Cardiac septum (tissue), 1 donor: Measurements from ENCODE around the gene NHEJ1. TPM values are rescaled to one million over a fixed set of nuclear protein-coding genes. Genes with fewer than 3 reads are reported as not detected.

Experiments
- DNase-seq: peaks from one replicate; pipeline ENCODE4 v3.0.0-alpha.2; 2020; ENCODE audit warnings: low spot score
- intact Hi-C: fragments of 100-400 bp; cut with DNase I; formaldehyde crosslinking; loops from one replicate; pipeline ENCODE4 v1.14.0; 2022
- total RNA-seq: library from RNA; stranded (reverse); fragmentation: NEBNext Ultra II Directional; extraction: Animal tissue kit (Norgen Biotek cat#: 25700); gene quantifications from one replicate; pipeline ENCODE4 v1.2.1, GENCODE V29; 2021
- donor health status: DM: no; HTN: no; CAD: no.

The NHEJ1 gene
- total RNA-seq, 1 donor from 2014 or later: 6.7 TPM

- peak; percentile 68 for DNase-seq
- intact Hi-C loops: no loop called here
Observed at GRCh38 chr2:219042750-219043149, 117.9 kb downstream of the NHEJ1 start.

GRCh38 chr2:219042157-219042556 is 118.5 kb downstream of the NHEJ1 start:
- DNase-seq: no peak
- intact Hi-C loops: no loop called here

GRCh38 chr2:219041252-219041651 is 119.4 kb downstream of the NHEJ1 start, which contains the start of gene CFAP65:
Gene CFAP65, minus strand, starts transcription at chr2:219041516. Its CDS starts 2,468 bp downstream, at chr2:219039048.
- DNase-seq: peak; percentile 75
- intact Hi-C loops: no loop called here

- no peak for DNase-seq
- intact Hi-C loops: no loop called here
Observed at GRCh38 chr2:219038600-219038999, 122.0 kb downstream of the NHEJ1 start.

GRCh38 chr2:219037783-219038499 is 122.7 kb downstream of the NHEJ1 start:
- no peak for DNase-seq
- intact Hi-C loops: no loop called here

- DNase-seq: no peak
- intact Hi-C loops: no loop called here
Observed at GRCh38 chr2:219035942-219036341, 124.7 kb downstream of the NHEJ1 start.

- intact Hi-C loops: no loop called here
- no peak for DNase-seq
Observed at GRCh38 chr2:219034823-219035222, 125.8 kb downstream of the NHEJ1 start.

- intact Hi-C loops: no loop called here
- DNase-seq: no peak
Observed at GRCh38 chr2:219032051-219032745, 128.4 kb downstream of the NHEJ1 start.

GRCh38 chr2:219031005-219031738 is 129.4 kb downstream of the NHEJ1 start:
- intact Hi-C loops: no loop called here
- no peak for DNase-seq

- intact Hi-C loops: no loop called here
Observed at GRCh38 chr2:219030177-219030940, 130.3 kb downstream of the NHEJ1 start.

GRCh38 chr2:219029829-219030165 is 130.8 kb downstream of the NHEJ1 start:
- intact Hi-C loops: loop anchor here (1.0 kb wide), 1 partner anchor 126 kb away; no protein-coding TSS in a partner anchor
- DNase-seq: peak; percentile 90

More at GRCh38 chr2:219030177-219030940, 130.3 kb downstream of the NHEJ1 start:
- DNase-seq: no peak

GRCh38 chr2:219028996-219029828 is 131.4 kb downstream of the NHEJ1 start:
- intact Hi-C loops: loop anchor here (1.0 kb wide), 1 partner anchor 126 kb away; no protein-coding TSS in a partner anchor
- DNase-seq: no peak

GRCh38 chr2:219028141-219028540 is 132.5 kb downstream of the NHEJ1 start:
- intact Hi-C loops: no loop called here
- no peak for DNase-seq

- intact Hi-C loops: no loop called here
- no peak for DNase-seq
Observed at GRCh38 chr2:219027511-219028055, 133.0 kb downstream of the NHEJ1 start.

GRCh38 chr2:219026946-219027345 is 133.7 kb downstream of the NHEJ1 start:
- intact Hi-C loops: no loop called here
- no peak for DNase-seq

GRCh38 chr2:219025637-219026585 is 134.7 kb downstream of the NHEJ1 start:
- intact Hi-C loops: no loop called here
- no peak for DNase-seq
